HG02870 (cell line): ENCODE data around the gene MTARC2.

Source experiments
- ATAC-seq: cut with Tn5 transposase; IDR thresholded peaks from one replicate; pipeline ENCODE4 v1.9.1; 2021; ENCODE audit warnings: mild to moderate bottlenecking, moderate library complexity; ENCODE audit not compliant: unreplicated experiment

MTARC2 gene

DNA sequence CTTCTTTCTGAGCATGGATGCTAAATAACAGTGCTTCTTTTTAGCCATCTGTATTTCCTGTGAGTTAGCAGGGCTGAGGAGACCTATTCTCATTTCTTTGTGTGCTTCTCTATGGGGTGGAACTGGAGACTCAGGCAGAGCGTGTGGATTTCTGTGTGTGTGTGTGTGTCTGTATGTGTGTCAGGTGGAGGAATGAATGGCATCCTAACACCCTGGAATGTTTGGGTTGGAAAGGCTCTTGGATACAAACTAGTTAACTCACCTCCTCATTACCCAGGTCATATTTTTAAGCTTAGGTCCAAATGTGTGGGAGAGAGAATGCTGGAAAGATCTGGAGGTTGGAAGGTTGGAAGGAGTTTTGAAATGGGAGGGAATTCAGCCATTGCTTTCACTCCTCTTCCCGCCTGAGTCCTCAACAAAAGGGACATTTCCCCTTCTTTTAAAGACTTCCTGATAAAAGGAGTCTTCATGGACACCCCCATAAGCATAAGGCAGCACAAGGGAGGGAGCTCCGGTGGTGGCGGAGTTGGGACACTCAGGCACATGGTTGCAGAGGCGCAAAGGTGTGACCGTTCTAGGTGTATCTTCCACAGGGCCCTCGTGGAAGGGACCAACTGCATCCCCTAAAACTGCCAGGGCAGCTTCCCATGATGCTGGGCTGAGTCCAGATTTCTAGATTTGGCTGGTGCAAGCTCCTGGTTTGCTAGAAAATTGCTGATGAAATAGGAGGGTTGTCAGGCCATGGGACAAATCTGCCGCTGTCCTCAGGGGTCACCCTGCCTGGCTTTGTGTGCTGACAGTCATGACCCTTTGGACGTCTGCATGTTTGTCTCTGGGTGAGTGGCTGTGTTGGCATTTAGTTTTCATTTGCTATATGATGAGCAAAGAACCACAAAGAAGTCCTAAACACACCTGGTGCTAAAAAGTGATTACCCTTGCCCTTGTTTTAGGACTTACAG lies 76.2 kb downstream of the MTARC2 start:
- ATAC-seq: no peak

DNA sequence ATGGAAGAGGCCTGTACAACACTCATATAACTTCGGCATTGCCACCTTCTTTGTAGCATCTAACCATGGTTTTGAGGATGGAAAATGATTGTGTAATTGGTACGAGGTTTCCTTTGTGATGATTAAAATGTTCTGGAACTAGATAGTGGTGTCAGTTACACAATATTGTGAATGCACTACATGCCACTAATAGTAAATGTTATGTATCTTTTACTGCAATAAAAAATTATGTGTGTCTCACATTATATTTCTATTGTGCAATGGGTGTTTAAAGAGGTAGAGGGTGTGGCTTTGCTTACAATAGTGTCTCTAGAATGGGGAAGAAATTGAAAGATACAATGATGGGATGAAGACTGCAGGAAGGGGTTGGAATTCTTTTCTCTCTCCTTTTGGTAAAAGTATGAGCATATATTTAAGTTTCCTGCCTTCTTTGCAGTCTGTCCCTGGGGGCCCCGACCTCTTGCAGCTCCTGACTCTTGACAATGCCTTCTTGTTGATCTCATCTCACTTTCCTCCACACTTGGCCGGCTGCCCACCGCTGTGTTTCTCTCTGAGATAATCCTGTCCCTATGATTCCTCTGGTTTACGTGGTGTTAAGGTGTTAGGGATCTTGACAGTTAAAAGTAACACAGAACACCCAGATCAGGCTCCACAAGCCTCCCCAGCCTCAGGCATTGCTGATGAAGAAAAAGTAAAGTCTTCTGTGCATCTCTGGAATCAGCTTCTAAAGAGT lies 77.9 kb downstream of the MTARC2 start:
- ATAC-seq: no peak

DNA sequence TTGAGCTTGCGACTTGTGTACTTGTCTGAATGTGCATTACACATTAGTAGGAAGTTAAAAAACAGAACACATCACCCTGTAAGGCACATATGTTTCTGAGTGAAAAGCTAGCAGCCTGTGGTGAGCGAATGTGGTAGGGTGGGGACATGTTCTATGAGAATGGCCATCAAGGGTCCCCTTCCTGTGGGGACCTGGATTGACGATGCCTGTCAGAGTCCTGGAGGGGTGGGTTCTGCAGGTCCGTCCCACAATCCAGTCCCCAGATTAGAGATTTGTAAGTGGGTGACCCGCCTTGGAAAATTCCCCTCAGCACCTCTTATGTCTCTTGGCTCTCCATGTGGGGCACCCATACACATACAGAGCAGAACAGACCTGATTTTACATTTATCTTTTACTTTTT lies 78.6 kb downstream of the MTARC2 start:
- ATAC-seq: no peak

DNA sequence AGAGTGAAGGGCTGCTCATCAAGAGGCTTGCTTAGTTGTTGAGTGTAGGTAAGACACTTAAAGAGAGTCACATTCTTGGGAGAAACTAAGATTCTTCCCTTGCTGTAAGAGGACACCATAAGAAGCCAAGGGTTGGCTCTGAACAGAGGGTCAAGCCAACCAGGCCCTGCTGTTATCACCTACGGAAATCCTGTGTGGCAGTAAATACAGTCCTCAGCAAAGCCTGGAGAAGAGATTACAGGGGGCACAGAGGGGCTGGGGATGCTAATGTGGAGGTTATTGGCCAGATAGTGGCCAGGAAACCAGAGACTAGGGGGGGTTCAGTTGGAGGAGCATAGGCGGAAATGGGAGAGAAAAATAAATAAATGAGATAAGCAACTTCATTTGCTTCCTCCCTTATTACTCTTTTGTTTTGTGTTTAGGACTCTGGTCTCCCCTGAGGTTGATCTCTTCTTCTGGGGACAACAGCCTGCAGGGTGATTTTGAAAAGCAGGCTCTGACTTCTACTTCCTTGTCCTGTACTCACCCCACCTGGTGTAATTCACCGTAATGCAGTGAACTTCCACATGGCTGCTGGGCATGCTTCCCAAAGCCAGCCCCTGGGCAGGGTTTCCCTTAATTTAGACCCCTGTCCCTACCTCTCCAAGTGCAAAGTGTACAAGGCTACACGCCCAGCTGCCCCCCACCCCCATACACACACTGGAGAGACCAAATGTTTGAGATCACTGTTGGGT lies 79.5 kb downstream of the MTARC2 start:
- ATAC-seq: no peak

DNA sequence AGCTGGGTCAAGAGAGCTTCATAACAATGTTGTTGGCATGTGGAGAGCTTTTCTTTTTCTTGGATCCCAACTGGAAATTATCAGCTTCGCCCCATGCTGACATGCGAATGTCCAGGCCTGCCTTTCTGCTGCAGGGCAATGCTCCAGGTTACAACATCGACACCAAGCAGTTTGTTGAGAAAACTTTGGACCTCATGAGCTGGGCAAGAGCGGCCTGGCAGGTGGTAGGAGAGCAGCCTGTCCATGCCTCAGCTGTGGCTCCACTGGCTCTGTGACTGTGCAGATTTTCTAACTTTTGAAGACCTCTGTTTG lies 80.0 kb downstream of the MTARC2 start:
- ATAC-seq: no peak

DNA sequence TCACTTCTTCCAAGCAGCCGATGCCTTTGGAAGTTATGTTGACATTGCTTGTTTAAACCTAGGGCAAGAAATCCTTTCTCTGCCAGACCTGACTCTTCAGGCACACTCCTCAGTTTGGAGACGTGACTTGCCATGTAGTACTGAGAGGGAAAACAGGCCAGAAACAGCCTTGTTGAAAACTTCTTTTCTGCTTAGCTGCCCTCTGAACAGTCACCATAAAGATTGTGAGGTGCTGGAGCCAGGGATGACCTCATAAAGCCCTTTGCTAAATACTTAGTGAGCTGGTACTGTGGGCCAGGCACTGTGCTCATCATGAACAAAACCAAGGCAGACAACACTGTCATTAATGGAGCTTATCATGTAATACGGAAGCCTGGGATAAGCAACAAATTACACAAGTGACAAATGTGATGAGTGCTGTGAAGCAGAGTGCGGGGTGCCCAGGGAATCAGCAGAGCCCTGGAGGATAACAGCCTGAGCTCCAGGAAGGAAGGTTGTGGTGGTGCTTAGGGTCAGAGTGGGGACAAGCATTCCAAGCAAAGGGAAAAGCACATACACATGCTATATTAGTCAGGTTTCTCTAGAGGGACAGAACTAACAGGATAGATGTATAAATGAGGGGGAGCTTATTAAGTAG lies 80.9 kb downstream of the MTARC2 start:
- no peak for ATAC-seq

DNA sequence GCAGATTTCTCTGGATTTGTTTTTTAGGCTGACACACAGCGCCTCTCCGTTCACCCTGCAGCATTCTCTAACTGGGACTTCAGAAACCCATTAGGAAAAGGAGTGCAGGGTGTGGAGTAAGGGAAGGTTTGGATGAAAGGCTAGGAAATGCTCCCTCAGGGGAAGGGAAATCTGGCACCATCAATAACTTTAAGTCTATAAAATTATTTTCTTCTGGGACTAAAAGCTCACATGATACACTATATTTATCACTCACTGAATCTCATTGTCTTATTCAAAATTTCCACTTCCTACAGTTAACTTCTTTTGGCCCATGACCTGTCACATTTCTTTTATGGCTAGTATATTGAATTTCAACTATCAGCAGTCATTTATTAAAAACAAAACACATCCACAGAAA lies 85.3 kb downstream of the MTARC2 start:
- ATAC-seq: no peak
